ENCODE measurements around the gene FHOD3.

DNA sequence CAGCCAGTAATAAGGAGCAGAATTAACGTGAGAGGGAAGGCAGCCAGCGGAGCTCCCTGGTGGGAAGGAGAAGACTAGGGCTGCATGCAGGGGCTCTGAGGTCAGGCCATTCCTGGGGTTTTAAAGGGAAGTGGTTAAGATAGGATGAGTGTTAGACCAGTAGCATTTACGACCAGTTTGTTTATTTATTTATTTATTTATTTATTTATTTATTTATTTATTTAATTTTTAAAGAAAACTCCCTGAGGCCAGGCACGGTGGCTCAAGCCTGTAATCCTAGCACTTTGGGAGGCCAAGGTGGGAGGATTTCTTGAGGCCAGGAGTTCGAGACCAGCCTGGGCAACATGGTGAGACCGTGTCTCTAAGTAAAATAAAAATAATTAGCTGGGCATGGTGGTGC is 152.8 kb downstream of the FHOD3 start:
- TF ChIP-seq, protein P1, sequence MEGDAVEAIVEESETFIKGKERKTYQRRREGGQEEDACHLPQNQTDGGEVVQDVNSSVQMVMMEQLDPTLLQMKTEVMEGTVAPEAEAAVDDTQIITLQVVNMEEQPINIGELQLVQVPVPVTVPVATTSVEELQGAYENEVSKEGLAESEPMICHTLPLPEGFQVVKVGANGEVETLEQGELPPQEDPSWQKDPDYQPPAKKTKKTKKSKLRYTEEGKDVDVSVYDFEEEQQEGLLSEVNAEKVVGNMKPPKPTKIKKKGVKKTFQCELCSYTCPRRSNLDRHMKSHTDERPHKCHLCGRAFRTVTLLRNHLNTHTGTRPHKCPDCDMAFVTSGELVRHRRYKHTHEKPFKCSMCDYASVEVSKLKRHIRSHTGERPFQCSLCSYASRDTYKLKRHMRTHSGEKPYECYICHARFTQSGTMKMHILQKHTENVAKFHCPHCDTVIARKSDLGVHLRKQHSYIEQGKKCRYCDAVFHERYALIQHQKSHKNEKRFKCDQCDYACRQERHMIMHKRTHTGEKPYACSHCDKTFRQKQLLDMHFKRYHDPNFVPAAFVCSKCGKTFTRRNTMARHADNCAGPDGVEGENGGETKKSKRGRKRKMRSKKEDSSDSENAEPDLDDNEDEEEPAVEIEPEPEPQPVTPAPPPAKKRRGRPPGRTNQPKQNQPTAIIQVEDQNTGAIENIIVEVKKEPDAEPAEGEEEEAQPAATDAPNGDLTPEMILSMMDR (IDR thresholded peaks at IDR 0.05) = no peak
- no peak for TF ChIP-seq POLR2A (IDR thresholded peaks at IDR 0.05)
